Stimulated activated CD4-positive, alpha-beta T cell treated with anti-CD3 and anti-CD28 coated beads, TNF-alpha, amount 100 ng/mL, for 24 hours (primary cell): Measurements from ENCODE around the gene JAML.

Source experiments
- DNase-seq, 3 experiments: peaks; one replicate each; pipeline ENCODE4 v3.0.0-alpha.2; 2020; ENCODE audit warnings: low read depth in 3 of 3

The JAML gene

DNA sequence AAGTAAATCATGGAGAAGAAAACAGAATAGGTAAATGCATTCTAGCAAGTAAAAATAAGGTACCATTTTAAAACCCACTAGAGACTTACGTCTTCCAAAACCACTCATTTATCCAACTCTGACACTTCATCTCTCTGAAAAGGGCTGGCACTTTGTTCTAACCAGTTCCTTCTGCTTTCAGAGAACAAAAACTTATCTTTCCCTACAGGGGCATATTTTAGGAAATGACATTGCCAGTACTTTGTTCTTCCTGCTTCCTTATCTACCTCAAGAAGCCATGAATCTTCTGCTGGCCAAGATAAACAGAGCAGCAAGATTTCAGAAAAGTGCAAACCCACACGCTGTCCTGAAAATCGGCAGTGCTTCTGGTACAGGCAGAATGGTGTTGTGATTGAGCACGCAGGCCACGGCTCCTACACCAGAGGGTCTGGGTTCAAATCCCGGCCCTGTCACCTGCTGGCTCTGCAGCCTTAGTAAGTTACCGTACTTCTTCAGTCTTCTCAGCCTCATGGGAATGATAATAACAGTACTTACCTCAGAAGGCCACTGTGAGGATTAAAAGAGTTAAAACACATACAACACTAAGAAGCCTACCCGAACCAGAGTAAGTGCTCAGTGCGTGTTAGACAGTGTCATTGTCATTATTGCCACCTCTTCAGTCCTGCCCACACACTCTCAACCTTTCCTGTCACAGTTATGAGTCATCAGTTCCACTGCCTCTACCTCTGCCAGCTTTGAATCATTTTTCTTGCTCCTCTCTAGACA is 16.4 kb upstream of the JAML start:
- DNase-seq = peak in 2 of 3 experiments; percentile 48 to 68

DNA sequence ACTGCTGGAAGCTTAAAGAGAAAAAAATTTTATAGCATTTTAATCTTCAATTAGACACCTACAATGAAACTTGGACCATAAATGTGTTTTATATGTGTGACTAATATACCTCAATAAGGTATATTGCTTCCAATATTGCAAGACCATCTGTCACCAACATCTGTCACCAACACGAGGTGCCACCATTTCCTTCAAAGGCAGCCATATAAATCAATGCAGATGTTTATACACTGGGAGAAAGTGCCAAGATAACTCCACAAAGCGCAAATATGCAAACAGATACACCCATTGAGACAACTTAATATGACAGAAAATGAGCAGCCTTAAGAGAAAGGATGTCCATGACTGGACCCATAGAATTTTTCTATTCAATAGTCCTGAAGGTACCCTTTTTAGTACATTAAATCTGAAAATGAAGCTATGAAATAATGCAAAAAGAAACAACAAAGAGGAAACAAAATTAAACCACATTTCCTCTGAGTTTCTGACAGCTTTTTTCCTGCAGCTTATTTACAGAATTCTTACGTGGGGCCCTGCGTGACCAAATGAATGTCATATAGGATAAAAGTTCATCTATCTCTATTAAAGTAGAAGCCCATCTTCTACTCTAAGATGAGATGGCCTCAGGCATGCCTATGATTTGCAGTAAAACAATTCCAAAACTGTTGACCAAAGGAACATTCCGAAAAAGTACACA is 14.8 kb upstream of the JAML start:
- no peak for DNase-seq

GRCh38 chr11:118238929-118239328 is 14.1 kb upstream of the JAML start:
- DNase-seq = no peak

DNA sequence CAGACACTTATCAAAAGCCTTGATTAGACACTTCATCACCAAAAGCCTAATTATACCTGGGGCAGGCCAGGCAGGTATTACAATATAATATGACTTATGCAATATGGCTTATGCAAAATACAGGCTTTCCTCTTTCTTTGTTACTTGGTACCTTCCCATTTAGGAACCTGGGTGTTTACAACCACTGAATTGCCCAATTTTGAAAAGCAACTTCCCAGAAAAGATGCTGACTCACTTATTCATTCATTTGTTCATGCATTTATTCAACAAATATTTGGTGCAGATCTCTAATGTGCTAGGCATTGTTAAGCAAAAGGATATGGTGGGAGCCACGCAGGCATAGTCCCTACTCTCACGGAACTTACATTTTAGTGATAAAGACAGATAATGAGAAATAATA is 13.6 kb upstream of the JAML start:
- no peak for DNase-seq

- no peak for DNase-seq
These were observed 11.4 kb upstream of the JAML start for GRCh38 chr11:118236170-118236569.

GRCh38 chr11:118234833-118235232 is 10.0 kb upstream of the JAML start:
- no peak for DNase-seq

- DNase-seq = no peak
These were observed 9.0 kb upstream of the JAML start for GRCh38 chr11:118233850-118234249.

GRCh38 chr11:118233377-118233776 is 8.6 kb upstream of the JAML start:
- no peak for DNase-seq

GRCh38 chr11:118232659-118233058 is 7.8 kb upstream of the JAML start:
- peak; percentile 34 to 61 (median 56) for DNase-seq

- no peak for DNase-seq
These were observed 6.7 kb upstream of the JAML start for GRCh38 chr11:118231461-118231860.

DNA sequence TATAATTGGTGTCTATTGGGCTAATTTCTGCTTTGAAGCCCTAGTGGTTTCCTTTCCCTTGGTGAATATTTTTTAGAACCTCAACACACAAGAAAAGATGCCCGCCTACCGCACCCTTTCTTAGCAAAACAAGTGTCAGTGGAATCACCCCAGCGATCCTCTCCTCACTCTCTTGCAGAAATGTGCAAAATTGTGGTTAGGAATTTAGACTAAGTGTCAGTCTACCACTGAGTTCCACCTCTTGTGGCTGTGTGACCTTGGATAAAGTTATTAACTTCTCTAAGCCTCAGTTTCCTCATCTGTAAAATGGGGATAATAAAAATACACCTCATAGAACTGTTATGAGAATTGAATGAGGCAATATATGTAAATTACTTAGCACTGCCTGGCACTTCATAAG is 5.3 kb upstream of the JAML start:
- DNase-seq = no peak

- no peak for DNase-seq
These were observed 4.5 kb upstream of the JAML start for GRCh38 chr11:118229274-118229847.

- DNase-seq = no peak
These were observed 3.3 kb upstream of the JAML start for GRCh38 chr11:118227865-118228785.

DNA sequence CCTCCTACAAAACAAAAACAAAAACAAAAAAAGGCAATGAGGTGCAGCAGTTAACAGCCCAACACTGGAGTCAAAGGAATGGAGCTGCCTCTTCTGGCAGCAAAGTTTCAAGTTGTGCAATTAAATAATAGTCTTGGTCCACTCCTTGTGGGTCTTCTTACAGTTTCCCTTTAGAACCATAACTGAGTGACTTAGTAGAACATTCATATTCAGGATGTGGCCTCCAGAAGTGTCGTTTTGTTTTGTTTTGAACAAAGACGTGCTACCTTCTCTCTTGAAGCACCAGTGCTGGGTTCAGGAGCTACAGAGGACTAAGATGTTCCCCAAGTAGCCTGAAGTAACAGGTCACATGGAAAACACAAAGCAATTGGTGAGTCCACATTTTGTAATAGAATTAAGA is 2.0 kb upstream of the JAML start:
- DNase-seq = no peak

DNA sequence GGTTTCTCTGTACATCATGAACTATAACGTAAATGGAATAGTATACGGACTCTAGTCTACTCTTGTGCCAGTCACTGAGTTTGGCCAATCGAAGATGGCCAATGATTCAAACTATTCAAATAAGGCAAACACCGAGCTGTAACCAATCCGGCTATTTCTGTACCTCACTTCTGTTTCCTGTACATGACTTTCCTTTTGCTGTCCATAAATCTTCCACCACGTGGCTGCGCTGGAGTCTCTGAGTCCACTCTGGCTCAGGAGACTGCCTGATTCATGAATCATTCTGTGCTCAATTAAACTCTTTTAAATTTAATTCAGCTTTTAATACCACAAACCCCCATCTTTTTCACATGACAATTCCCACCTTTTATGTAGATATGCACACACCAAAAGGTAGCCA is 1.5 kb upstream of the JAML start:
- no peak for DNase-seq

DNA sequence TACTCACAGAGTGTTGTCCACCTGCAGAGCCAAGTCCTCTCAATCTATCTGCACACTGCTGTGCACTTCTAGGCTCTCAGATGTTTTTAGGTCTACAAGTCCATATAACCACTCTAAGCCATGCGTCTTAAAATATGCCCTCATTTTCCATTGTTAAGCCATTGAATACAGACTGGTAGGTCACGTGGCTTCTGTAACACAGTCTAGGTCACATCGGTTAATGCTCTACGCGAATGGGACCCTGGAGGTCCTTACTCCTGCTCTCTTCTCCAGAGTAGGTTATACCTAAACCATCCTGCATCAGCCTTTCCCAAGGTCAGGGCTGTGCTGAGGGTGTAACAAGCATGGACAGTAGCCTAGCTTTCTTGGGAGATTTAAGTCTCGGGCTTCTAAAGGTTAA is 819 bp downstream of the JAML start:
- no peak for DNase-seq

DNA sequence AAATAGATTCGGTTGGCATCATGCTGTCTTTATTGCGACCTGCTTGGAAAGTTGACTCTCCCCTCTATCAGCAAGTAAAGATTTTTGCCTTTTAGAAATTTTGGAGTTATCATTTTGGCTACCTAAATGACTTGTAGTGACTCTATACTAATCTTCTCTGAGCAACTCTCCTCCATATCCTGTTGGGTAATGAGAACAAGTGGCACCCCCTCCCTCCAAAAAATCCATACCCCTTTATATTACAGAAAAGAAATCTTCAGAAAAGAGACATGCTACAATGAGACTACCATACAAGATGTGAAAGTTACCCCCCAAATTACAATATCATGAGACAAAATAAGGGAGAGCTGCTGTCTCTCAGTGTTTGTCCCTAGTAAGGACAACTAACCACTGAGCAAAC is 1.2 kb downstream of the JAML start:
- DNase-seq = no peak

- DNase-seq = no peak
These were observed 2.4 kb downstream of the JAML start for GRCh38 chr11:118222437-118222836.

GRCh38 chr11:118221419-118221818 is 3.4 kb downstream of the JAML start:
- DNase-seq = no peak

GRCh38 chr11:118219732-118220131 is 5.1 kb downstream of the JAML start:
- DNase-seq = no peak

DNA sequence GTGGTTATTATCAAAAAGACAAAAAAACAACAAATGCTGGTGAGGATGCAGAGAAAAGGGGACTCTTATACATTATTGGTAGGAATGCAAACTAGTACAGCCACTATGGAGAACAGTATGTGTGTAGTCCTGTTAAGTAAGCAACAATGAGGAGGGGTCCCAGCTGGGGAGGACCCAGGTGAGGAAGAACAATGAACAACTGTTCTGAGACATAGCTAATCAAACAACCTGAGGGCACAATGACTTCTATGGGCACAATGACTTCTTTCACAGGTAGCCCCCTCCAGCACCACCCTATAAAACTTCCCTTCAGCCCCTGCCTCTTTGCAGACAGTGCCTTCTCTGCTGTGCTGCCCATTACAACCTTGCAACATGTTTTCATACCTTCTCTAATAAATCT is 5.6 kb downstream of the JAML start:
- no peak for DNase-seq

DNA sequence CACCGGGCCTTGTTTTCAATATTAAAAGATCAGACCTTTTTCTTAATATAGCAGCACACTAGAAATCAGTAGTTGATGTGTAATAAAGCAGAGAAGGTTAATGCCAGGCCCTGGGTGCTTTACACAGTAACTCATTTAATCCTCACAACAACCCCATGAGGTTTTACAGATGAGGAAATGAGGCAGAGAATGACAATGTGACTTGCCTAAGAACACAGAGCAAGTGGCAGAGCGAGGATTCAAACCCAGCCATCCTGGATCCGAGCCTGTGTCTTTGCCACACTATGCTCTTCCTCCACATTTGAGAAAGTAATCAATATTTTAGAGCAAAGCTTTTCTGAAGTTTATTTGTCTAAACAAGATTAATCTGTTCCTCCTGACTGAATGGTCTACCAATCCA is 7.2 kb downstream of the JAML start:
- DNase-seq = no peak
